MM.1S (cell line): Measurements from ENCODE around the gene DBN1.

Source experiments
- DNase-seq: peaks from one replicate; pipeline ENCODE4 v3.0.0-alpha.2; 2015
- H2AFZ ChIP-seq: fragments of 300-600 bp; sonication (generic); 2 replicates; pipeline ENCODE4 v1.6.0; 2016; ENCODE audit warnings: antibody characterized with exemption, low read length
- H3F3A ChIP-seq: fragments of 300-600 bp; sonication (generic); 2 replicates; pipeline ENCODE4 v1.6.1; 2016; ENCODE audit warnings: mild to moderate bottlenecking, antibody characterized with exemption, low read length, moderate library complexity, mixed read lengths; ENCODE audit not compliant: insufficient read depth
- H3K27ac ChIP-seq: fragments of 300-600 bp; sonication (generic); 2 replicates; pipeline ENCODE4 v1.5.1; 2016; ENCODE audit warnings: mild to moderate bottlenecking, low read length
- H3K27me3 ChIP-seq: fragments of 300-600 bp; sonication (generic); replicated peaks from 2 replicates; pipeline ENCODE4 v1.6.0; 2016; ENCODE audit warnings: low read length; ENCODE audit not compliant: insufficient read depth
- H3K36me3 ChIP-seq: fragments of 300-600 bp; sonication (generic); replicated peaks from 2 replicates; pipeline ENCODE4 v1.6.1; 2016; ENCODE audit warnings: mild to moderate bottlenecking, low read length, mixed read lengths; ENCODE audit not compliant: insufficient read depth
- H3K4me1 ChIP-seq: fragments of 300-600 bp; sonication (generic); 2 replicates; pipeline ENCODE4 v1.6.1; 2016; ENCODE audit warnings: low read length, mixed read lengths
- H3K4me2 ChIP-seq: fragments of 300-600 bp; sonication (generic); 2 replicates; pipeline ENCODE4 v1.6.0; 2016; ENCODE audit warnings: low read depth, low read length
- H3K4me3 ChIP-seq: fragments of 300-600 bp; sonication (generic); 2 replicates; pipeline ENCODE4 v1.5.1; 2016; ENCODE audit warnings: low read length, mixed read lengths
- H3K79me2 ChIP-seq: fragments of 300-600 bp; sonication (generic); 2 replicates; pipeline ENCODE4 v1.6.1; 2016; ENCODE audit warnings: mixed run types, low read length, mixed read lengths
- H3K9ac ChIP-seq: fragments of 300-600 bp; sonication (generic); 2 replicates; pipeline ENCODE4 v1.6.1; 2016; ENCODE audit warnings: low read length, mixed read lengths
- H3K9me2 ChIP-seq: fragments of 300-600 bp; sonication (generic); replicated peaks from 2 replicates; pipeline ENCODE4 v1.6.1; 2016; ENCODE audit warnings: mild to moderate bottlenecking, low read length, mixed read lengths; ENCODE audit not compliant: insufficient read depth
- H3K9me3 ChIP-seq: fragments of 300-600 bp; sonication (generic); replicated peaks from 2 replicates; pipeline ENCODE4 v1.6.1; 2016; ENCODE audit warnings: mild to moderate bottlenecking, low read length, mixed read lengths; ENCODE audit not compliant: insufficient read depth
- H4K20me1 ChIP-seq: fragments of 300-600 bp; sonication (generic); 2 replicates; pipeline ENCODE4 v1.6.1; 2016; ENCODE audit warnings: mild to moderate bottlenecking, low read length, moderate library complexity, mixed read lengths; ENCODE audit not compliant: insufficient read depth
- CTCF ChIP-seq: fragments of 300-600 bp; sonication (generic); IDR thresholded peaks from 2 replicates; pipeline ENCODE4 v1.5.1; 2016; ENCODE audit warnings: antibody characterized with exemption, low read length, mixed read lengths
- EZH2 ChIP-seq: fragments of 300-600 bp; sonication (generic); optimal IDR thresholded peaks from 2 replicates; pipeline ENCODE3; 2017; ENCODE audit warnings: low read depth, mild to moderate bottlenecking, antibody characterized with exemption, low read length, mixed read lengths
- EZH2phosphoT487 ChIP-seq: fragments of 300-600 bp; sonication (generic); IDR thresholded peaks from 2 replicates; pipeline ENCODE4 v1.6.1; 2018; ENCODE audit warnings: antibody characterized with exemption, low read length

The DBN1 gene

DNA sequence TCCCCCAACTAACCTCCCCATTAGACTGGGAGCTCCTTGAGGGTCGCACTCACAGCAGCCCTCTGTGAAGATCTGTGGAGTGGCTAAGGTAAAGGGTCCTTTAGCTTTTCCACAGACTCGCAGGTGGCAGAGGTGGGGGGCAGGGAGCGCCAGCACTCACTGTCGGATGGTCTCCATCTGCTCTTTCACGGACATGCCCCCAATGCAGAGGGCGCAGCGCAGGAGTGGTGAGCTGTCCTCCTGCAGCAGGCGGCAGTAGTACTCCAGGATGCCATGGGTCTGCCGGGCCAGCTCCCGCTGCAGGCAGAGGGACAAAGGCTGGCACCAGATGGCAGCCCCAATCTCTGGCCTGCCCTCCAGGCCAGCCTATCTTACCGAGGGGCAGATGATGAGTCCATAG, 41.1 kb upstream of the DBN1 start:
- no peak overlapping the region for H3K9ac ChIP-seq
- H3K27me3 ChIP-seq, result no peaks in the 10 kb centered on the region
- no peak overlapping the region for H3K4me2 ChIP-seq
- no peaks in the 10 kb centered on the region for H3K9me3 ChIP-seq
- H3K27ac ChIP-seq, result no peak overlapping the region
- DNase-seq, result no peak
- H3K4me3 ChIP-seq, result no peak overlapping the region
- no peaks in the 10 kb centered on the region for H3K9me2 ChIP-seq
- no peaks in the 10 kb centered on the region; the same call in 1 of the 2 replicates for H3K36me3 ChIP-seq
- TF ChIP-seq EZH2phosphoT487 (no peak), CTCF (no peak), EZH2 (no peak)
- no peaks in the 10 kb centered on the region for H4K20me1 ChIP-seq
- H3K4me1 ChIP-seq, result peaks cover 13% of the 10 kb centered on the region
- H3F3A ChIP-seq, result no peaks in the 10 kb centered on the region
- no peak overlapping the region for H2AFZ ChIP-seq
- H3K79me2 ChIP-seq, result peaks cover 34% of the 10 kb centered on the region

GRCh38 chr5:177513500-177513899, 40.1 kb upstream of the DBN1 start:
- no peak overlapping the region for H2AFZ ChIP-seq
- H3K27me3 ChIP-seq, result no peaks in the 10 kb centered on the region
- H3K79me2 ChIP-seq, result peaks cover 26% of the 10 kb centered on the region
- no peaks in the 10 kb centered on the region for H3K9me2 ChIP-seq
- no peak overlapping the region for H3K27ac ChIP-seq
- H4K20me1 ChIP-seq, result no peaks in the 10 kb centered on the region
- no peaks in the 10 kb centered on the region for H3K9me3 ChIP-seq
- no peaks in the 10 kb centered on the region; the same call in 1 of the 2 replicates for H3K36me3 ChIP-seq
- peaks cover 22% of the 10 kb centered on the region for H3K4me1 ChIP-seq
- no peak overlapping the region for H3K4me2 ChIP-seq
- no peak overlapping the region for H3K9ac ChIP-seq
- DNase-seq, result no peak
- no peak overlapping the region for H3K4me3 ChIP-seq
- no peaks in the 10 kb centered on the region for H3F3A ChIP-seq
- TF ChIP-seq EZH2 (no peak), CTCF (no peak), EZH2phosphoT487 (no peak)

- H3K27me3 ChIP-seq, result no peaks in the 10 kb centered on the region
- no peaks in the 10 kb centered on the region; the same call in 1 of the 2 replicates for H3K36me3 ChIP-seq
- no peaks in the 10 kb centered on the region for H4K20me1 ChIP-seq
Observed at GRCh38 chr5:177512736-177513380, 39.4 kb upstream of the DBN1 start.

More at GRCh38 chr5:177512736-177513380, 39.4 kb upstream of the DBN1 start:
- H3K27ac ChIP-seq, result no peak overlapping the region
- DNase-seq, result no peak
- no peak overlapping the region for H3K9ac ChIP-seq
- H3K4me2 ChIP-seq, result no peak overlapping the region
- no peaks in the 10 kb centered on the region for H3K9me2 ChIP-seq
- H3F3A ChIP-seq, result no peaks in the 10 kb centered on the region
- no peak overlapping the region for H2AFZ ChIP-seq
- no peak for TF ChIP-seq CTCF
- TF ChIP-seq EZH2, result no peak
- no peak for TF ChIP-seq EZH2phosphoT487
- peaks cover 24% of the 10 kb centered on the region for H3K4me1 ChIP-seq
- H3K79me2 ChIP-seq, result peaks cover 26% of the 10 kb centered on the region
- H3K9me3 ChIP-seq, result no peaks in the 10 kb centered on the region
- H3K4me3 ChIP-seq, result no peak overlapping the region
